Ishikawa (cell line): ENCODE data around the gene ARMC2.

Experiments
- CEBPB ChIP-seq: IDR thresholded peaks from 2 replicates; pipeline ENCODE4 v1.6.1; 2012
- CREB1 ChIP-seq: IDR thresholded peaks from 2 replicates; pipeline ENCODE4 v1.6.1; 2012; ENCODE audit warnings: low read depth
- EP300 ChIP-seq: IDR thresholded peaks from 2 replicates; pipeline ENCODE4 v1.6.1; 2012; ENCODE audit warnings: borderline replicate concordance
- NFIC ChIP-seq: IDR thresholded peaks from 2 replicates; pipeline ENCODE4 v1.6.1; 2012
- RAD21 ChIP-seq: IDR thresholded peaks from 2 replicates; pipeline ENCODE4 v1.6.1; 2012; ENCODE audit warnings: low read depth
- REST ChIP-seq: IDR thresholded peaks from 2 replicates; pipeline ENCODE4 v1.6.1; 2012; ENCODE audit warnings: low read depth, mild to moderate bottlenecking
- TAF1 ChIP-seq: IDR thresholded peaks from 2 replicates; pipeline ENCODE4 v1.6.1; 2012; ENCODE audit warnings: low read depth, mild to moderate bottlenecking
- TEAD4 ChIP-seq: IDR thresholded peaks from 2 replicates; pipeline ENCODE4 v1.6.1; 2012
- USF1 ChIP-seq: IDR thresholded peaks from 2 replicates; pipeline ENCODE4 v1.6.1; 2012
- TF ChIP-seq, protein P1 (sequence below): IDR thresholded peaks from 2 replicates; pipeline ENCODE4 v1.6.1; 2012

DNA sequence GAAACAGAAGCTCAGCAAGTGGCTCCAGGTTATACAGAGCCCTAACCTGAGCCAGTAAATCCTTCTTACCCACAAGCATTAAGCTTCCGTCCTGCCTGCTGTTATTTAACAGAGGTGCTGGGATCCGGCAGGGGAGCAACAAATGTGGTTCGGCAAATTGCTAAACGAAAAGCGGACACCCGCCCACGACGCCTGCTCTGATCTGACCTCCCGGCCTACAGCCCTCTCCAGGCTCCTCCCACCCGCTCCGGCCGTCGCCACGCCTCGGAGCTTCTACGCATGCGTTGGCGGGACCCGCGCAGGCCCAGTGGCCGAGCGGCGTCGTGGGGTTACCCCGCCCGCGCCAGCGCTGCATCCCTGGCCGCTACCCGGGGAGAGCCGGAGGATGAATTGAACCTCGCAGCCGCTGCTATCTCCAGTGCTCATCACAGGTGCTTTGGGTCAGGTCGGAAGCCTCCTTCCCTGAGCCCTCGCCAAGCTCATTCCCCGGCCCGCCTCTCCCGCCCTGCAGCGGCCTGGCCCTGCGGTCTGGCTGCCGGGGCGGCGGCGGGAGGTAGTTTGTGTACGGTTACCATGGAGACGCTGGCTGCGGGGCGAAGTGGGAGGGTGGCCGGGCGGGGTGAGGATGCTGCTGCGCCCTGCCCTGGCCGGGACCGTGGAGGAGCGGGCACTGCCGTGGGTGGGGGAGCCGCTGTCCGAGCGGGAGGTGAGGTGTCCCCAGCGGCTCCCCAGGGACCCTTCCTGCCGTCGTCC lies at the start of gene ARMC2:
- no peak for TF ChIP-seq EP300
- no peak for TF ChIP-seq NFIC
- no peak for TF ChIP-seq REST
- TF ChIP-seq TAF1 = peak; percentile 60
- no peak for TF ChIP-seq RAD21
- no peak for TF ChIP-seq TEAD4
- no peak for TF ChIP-seq USF1
- TF ChIP-seq, protein P1, sequence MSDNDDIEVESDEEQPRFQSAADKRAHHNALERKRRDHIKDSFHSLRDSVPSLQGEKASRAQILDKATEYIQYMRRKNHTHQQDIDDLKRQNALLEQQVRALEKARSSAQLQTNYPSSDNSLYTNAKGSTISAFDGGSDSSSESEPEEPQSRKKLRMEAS = peak; percentile 33; the same call in 1 of the 2 replicates
- no peak for TF ChIP-seq CREB1
- no peak for TF ChIP-seq CEBPB
